ENCODE measurements around the gene BMPER.

- TF ChIP-seq RARB (CRISPR knock-in tag; IDR thresholded peaks at IDR 0.05) (no peak), GLIS3 (CRISPR knock-in tag; IDR thresholded peaks at IDR 0.05) (no peak), BACH2 (CRISPR knock-in tag; IDR thresholded peaks at IDR 0.05; ENCODE audit: borderline replicate concordance) (no peak), ZFP30 (CRISPR knock-in tag; IDR thresholded peaks at IDR 0.05) (no peak), ESRRG (CRISPR knock-in tag; IDR thresholded peaks at IDR 0.05) (no peak), ZFP3 (CRISPR knock-in tag; IDR thresholded peaks at IDR 0.05) (no peak), ZNF8 (CRISPR knock-in tag; IDR thresholded peaks at IDR 0.05) (no peak), CREB5 (CRISPR knock-in tag; IDR thresholded peaks at IDR 0.05; ENCODE audit: low read depth) (peak; percentile 93), TCF4 (CRISPR knock-in tag; IDR thresholded peaks at IDR 0.05; ENCODE audit: borderline replicate concordance) (no peak)
- TF ChIP-seq, protein P1, sequence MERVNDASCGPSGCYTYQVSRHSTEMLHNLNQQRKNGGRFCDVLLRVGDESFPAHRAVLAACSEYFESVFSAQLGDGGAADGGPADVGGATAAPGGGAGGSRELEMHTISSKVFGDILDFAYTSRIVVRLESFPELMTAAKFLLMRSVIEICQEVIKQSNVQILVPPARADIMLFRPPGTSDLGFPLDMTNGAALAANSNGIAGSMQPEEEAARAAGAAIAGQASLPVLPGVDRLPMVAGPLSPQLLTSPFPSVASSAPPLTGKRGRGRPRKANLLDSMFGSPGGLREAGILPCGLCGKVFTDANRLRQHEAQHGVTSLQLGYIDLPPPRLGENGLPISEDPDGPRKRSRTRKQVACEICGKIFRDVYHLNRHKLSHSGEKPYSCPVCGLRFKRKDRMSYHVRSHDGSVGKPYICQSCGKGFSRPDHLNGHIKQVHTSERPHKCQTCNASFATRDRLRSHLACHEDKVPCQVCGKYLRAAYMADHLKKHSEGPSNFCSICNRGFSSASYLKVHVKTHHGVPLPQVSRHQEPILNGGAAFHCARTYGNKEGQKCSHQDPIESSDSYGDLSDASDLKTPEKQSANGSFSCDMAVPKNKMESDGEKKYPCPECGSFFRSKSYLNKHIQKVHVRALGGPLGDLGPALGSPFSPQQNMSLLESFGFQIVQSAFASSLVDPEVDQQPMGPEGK (CRISPR knock-in tag; IDR thresholded peaks at IDR 0.05; ENCODE audit: borderline replicate concordance) = peak; percentile 66; the same call in 1 of the 2 replicates
- TF ChIP-seq, protein P2, sequence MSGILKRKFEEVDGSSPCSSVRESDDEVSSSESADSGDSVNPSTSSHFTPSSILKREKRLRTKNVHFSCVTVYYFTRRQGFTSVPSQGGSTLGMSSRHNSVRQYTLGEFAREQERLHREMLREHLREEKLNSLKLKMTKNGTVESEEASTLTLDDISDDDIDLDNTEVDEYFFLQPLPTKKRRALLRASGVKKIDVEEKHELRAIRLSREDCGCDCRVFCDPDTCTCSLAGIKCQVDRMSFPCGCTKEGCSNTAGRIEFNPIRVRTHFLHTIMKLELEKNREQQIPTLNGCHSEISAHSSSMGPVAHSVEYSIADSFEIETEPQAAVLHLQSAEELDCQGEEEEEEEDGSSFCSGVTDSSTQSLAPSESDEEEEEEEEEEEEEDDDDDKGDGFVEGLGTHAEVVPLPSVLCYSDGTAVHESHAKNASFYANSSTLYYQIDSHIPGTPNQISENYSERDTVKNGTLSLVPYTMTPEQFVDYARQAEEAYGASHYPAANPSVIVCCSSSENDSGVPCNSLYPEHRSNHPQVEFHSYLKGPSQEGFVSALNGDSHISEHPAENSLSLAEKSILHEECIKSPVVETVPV (CRISPR knock-in tag; IDR thresholded peaks at IDR 0.05) = no peak
Observed at GRCh38 chr7:34061149-34061548, 155.8 kb downstream of the BMPER start.

Data from SK-N-SH treated with all-trans-retinoic acid at 6 μM for 48 hours (cell line).